ENCODE results near the gene CLEC16A.
"Not testable (repeated sequence)": the region's sequence is repeated elsewhere in the genome, so short reads cannot be mapped to it uniquely, and the experiment has no call there.

Gene CLEC16A

DNA sequence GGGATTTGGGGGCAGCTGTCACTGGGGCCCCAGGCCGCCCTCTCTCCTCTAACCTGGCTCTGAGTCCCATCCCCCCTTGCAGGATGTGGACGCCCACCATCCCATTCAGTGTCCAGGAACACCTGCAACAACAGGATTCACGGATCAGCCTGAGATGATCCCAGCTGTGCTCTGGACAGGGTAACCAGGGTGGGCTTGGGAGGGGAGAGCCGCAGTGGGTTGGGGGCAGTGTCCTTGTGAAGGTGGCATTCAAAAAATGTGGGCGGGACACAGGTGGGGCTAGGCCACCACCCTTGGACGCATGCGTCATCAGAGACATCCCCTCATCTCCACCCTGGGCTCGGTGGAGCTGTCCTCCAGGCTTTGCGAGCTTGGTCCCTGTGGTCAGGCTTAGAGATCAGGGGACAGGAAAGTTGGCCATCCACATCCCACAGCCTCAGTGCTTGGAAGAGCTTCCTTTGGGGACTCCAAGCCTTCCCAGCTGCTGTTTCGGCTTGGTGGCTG lies 21.2 kb upstream of the CLEC16A start:
- DNase-seq (ENCODE audit: low read depth in 2 of 2, low spot score in 1 of 2) = no peak

DNA sequence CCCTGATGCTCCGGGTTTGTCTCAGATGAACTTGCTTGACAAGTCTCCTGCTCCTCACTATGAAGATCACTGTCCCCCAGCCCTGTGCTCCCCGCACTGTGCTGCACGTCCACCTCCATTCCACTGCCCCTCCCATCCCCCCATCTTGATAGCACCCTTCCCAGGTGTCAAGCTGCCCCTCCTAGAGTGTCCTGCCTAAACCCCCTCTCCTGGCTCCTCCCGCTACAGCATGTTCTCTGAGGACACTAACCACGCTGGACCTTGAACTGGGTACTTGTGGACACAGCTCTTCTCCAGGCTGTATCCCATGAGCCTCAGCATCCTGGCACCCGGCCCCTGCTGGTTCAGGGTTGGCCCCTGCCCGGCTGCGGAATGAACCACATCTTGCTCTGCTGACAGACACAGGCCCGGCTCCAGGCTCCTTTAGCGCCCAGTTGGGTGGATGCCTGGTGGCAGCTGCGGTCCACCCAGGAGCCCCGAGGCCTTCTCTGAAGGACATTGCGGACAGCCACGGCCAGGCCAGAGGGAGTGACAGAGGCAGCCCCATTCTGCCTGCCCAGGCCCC lies 20.6 kb upstream of the CLEC16A start:
- no peak for DNase-seq (ENCODE audit: low read depth in 2 of 2, low spot score in 1 of 2)

DNA sequence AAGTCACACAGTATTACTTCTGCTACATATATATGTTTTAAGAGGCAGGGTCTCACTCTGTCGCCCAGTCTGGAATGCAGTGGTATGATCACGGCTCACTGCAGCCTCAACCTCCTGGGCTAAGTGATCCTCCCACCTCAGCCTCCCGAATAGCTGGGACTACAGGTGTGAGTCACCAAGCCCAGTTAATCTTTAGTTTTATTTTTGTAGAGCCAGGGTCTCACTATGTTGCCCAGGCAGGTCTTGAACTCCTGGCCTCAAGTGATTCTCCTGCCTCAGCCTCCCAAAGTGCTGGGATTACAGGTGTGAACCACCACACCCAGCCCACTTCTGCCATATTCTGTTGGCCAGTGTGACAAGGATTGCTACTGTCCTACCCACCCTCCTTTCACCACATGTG lies 19.1 kb upstream of the CLEC16A start:
- not testable (repeated sequence) for DNase-seq (ENCODE audit: low read depth in 2 of 2, low spot score in 1 of 2)

DNA sequence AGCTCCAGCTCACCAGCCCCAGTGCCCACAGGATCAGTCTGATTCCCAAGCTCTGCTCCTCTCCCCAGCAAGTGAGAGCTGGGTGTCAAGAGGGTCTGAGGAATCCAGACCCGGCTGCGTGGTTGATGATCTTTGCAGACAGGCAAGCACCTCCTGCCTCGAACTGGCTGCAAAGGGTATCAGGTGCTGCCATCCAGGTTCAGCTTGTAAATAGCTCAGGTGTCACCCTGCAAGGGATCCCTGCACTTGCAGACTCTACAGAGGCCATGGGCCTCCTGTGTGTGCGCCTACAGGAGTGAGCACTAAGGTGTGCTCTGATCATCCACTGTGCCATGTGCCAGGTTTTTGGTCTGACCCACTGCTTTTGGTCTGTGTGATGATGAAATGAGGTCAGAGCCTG lies 18.3 kb upstream of the CLEC16A start:
- DNase-seq (ENCODE audit: low read depth in 2 of 2, low spot score in 1 of 2) = no peak

DNA sequence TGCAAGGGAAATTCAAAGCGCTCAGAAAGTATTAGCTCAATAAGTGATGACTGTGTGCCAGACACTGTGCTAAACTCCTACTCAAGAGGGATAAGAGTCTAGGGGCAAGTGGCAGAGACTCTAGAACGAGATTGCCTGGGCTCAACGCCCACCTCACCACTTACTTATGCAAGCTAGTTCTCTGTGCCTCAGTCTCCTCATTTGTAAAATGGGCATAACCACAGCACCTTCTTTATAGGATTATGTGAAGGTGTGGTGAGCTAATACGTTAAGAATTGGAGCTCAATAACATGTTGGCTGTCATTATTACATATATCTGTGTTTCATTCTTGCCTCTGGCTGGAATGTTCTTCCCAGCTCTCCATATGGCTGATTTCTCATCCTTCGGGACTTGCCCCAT lies 17.5 kb upstream of the CLEC16A start:
- no peak for DNase-seq (ENCODE audit: low read depth in 2 of 2, low spot score in 1 of 2)

DNA sequence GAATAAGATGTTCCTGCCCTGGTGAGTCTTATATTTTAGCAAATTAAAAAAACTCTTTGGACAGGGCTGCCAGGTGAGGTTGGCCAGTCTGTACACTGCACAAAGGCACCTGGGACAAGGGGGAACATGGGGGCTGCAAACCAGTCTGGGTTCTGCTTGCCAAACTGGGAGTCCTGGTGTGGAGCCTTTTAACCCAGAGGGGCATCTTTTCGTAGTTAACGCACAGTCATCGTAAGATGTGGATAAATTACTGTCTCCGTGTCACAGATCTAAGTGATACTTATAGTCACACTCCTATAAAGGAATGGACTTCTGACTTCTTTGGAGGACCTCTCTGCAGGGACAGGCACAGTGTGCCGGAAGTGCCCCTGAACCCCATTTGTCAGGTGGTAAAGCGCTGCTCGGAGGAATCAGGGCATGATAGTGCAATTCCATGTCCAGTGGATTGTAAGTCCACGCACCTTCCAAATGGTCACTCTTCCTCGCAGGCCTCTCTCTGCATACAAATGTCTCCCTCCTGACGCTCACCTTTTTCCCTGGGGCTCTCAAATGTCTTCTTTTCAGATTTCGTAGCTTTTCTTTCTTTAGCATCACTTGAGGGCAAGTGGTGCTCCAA lies 16.8 kb upstream of the CLEC16A start:
- no peak for DNase-seq (ENCODE audit: low read depth in 2 of 2, low spot score in 1 of 2)

DNA sequence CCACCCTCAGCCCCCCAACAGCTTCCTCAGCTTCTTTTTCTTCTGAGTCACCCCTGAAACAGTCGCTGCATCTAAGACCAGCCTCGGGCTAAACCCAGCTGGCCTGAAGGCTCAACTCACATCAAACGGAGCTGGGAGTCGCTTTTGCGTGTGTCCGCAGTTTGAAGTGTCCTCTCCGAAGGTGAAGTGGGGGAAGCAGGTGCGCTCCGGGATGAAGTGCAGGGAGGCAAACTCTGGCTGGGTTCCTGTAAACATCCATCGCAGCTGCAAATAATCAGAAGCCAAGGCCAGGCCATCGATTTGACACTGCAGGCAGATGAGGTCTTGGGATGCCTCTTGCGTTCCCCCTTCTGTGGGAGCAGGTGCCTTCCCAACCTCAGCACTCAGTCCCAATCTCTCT lies 15.3 kb upstream of the CLEC16A start:
- DNase-seq (ENCODE audit: low read depth in 2 of 2, low spot score in 1 of 2) = not testable (repeated sequence)

DNA sequence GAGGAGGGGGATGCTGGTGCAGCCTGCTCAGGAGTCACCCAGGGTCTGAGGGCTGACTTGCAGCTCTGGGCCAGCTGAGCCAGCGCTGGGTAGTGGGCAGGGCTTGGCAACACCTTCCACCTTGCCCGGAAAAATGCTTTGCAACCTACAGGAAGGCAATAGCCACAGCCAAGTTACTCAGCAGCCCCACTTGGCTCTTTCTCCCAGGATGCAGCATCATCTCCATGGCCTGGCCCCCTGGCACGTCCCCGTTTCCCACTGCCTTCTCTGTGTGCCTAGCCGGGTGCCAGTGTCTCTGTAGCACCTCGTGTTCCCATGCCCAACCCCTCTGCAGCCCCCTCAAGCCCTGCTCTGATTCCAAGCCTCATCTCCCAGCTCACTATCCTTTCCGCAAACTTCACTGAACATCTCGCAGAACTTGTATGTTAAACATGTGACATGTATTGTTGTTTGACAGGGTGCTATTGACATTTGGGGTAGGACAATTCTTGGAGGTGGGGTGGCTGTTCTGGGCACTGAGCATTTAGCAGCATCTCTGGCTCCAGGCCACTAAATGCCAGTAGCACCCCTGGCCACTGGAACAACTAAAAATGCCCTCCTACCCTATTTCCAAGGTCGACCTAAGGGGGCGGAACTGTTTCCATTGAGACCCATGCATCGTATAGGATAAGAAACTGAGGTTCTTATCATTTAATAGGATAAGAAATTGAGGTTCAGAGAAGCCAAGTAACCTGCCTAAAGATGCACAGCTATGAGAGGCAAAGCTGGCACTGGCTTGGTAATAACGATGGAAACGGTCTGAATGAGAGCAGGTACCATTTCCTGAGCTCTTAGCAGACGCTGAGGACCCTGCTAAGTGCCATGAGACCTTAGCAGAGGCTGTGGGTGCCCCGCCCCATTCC lies 14.3 kb upstream of the CLEC16A start:
- no peak for DNase-seq (ENCODE audit: low read depth in 2 of 2, low spot score in 1 of 2)

DNA sequence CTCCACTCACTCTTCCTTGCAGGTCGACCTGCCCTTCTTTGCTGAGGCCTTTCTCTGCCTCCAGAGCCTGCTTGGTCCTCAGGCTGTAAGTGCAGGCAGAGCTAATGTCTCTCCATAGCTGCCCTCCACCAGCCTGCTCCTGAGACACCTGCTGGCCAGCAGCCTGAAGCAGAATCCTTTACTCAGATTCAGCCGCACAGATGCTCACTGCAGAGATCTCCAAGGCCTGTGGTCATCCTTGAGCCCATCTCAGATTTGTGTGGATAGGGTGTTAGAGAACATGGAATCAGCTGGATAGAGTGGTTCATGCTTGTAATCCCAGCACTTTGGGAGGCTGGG lies 13.6 kb upstream of the CLEC16A start:
- DNase-seq (ENCODE audit: low read depth in 2 of 2, low spot score in 1 of 2) = no peak

DNA sequence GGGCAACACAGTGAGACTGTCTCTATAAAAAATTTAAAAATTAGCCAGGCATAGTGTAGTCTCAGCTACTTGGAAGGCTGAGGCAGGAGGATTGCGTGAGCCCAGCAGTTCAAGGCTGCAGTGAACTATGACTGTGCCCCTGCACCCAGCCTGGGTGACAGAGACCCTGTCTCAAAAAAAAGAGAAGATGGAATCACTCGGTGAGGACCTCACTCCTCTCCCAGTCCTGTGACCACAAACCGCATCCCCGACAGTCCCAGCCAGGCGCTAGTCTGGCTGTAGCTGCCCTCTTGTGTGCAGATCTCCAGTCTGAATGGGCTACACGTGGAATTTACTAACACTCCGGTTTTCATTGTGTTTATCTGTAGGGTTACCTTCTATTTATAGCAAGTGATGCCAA lies 13.2 kb upstream of the CLEC16A start:
- DNase-seq (ENCODE audit: low read depth in 2 of 2, low spot score in 1 of 2) = no peak

DNA sequence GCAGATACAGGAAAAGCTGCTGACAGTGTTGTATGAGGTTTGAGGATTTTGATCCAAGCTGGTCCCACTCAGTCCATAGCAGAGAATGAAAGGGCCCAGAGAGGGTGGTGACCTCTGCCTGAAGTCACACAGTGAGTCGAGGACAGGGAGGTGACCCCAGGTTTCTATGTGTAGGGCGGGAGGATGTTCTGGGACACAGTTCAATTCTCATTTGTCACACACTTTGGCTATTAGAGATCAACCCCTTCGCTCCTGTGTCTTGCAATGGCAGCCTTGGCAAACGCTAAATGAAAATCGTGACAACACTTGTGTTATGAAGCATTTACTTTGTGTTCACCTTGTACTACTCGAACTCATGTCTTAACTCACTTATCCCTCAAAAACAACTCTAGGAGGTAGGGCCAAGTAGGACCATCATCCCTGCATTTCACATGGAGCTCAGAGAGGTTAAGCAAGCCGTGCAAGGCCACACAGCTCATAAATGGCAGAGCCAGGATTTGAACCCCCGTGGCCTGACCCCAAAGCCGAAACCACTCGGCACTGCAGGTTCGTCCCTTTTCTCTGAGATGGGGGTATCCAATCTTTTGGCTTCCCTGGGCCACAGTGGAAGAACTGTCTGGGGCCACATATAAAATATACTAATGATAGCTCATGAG lies 12.3 kb upstream of the CLEC16A start:
- no peak for DNase-seq (ENCODE audit: low read depth in 2 of 2, low spot score in 1 of 2)

DNA sequence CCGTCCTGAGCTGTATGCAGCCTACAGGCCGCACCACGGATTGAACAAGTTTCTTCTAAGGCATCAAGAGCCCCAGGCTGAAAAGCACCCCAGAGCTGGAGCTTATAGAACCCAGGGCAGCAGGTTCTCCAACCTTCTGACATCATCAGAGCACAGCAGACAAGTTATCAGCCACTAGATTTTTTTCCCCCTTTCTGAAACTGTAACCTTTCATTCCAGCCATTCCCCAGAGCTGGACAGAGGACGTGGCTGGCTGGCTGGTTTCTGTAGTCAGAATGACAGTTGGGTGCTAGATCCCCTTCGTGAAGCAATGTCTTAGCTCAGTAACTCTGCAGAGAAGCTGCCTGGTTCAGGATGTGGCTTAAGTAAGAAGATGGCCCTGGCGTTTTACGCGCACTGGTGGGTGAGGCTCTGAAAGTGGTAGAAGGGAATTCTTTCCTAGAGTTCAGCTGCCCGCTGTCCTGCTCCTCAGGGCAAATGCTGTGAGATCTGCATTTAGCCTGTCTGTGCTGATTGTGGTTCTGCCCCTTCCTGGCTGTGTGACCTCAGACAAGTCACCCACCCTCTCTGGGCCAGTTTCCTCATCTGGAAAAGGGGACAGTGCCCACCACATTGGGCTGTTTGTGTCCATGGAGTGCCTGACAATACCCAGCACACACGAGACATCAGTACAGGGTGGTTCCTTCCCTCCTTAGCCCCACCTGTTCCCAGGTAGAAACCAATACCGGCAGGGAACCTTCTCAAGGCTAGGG lies 11.2 kb upstream of the CLEC16A start:
- DNase-seq (ENCODE audit: low read depth in 2 of 2, low spot score in 1 of 2) = no peak

DNA sequence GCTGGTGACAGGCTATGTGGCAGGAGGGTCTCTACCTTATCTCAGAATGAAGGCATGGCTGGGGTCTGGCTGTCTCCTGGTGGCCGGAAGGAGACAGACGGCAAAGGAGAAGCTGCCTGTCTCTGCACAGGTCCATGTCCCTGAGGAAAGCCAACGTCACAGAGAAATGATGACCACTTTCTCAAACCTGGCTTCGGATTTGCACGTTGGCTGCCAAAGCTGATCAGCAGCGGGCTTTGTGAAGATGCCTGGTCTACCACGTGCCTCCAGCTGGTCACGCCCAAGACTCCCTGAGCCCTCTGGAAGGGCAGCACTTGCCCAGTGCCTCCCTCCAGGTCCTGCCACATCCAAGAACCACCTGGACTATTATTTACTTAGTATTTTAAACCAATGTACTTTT lies 10.5 kb upstream of the CLEC16A start:
- no peak for DNase-seq (ENCODE audit: low read depth in 2 of 2, low spot score in 1 of 2)

DNA sequence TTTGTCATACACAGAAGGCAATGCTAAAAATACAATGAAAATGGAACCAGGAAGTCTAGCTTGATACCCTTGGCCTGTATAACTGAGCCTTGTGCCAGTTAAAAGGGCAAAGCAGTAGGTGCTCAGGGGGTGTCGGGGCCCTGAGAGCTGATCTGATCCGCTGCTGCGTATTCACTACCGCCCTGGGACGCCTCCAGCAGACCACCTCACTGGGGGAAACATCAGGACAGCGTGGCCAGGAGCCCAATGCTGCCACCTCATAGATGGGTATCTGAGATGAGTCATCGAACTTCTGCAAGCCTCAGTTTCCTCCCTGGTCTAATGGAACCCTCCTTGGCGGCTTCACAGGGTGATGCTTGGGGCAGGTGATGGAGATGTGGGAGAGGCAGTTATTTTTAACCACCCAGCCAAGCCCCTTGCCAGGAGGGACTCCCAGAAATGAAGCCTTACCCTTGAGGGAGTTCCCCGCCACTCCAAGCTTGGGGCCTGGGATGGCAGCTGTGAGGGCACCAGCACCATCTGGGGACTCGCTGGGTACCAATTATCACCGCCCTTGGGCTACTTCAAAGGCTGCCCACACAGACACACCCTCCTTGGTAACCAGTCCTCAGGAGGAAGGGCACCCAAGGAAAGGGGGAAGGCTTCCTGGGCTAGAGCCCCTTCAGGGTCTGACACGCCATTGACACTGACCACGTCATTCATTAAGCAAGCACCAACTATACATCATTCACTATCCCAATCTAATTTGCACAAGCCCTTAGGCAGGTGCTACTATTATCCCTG lies 9.8 kb upstream of the CLEC16A start:
- no peak for DNase-seq (ENCODE audit: low read depth in 2 of 2, low spot score in 1 of 2)

DNA sequence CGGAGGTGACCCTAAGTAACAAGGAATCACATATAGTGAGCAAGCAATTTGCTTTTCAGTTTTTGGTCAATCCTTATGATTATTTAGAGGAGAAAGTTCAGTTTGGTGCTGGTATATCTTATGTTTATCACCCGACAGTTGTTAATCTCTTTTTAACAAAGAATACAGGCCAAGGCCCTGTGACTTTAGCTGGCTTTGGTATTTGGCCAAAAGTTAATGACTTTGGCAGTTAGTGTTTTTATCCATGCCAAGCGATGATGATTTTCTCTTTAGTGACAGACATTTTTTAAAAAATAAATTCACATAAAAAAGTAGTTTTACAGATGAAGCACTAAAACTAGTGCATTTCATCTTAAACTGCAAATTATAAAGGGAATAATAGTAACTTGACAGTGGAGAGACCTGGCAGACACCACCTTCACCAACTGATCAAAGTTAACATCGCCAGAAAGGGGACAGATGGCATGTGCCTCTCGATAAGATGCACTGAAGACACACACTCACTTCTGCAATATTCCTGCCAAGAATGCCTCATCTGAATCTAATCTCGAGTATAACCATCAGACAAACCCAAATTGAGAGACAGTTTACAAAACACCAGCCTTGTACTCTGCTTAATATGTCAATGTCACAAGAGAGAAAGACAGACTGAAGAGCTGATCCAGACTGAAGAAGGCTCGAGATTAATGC lies 9.0 kb upstream of the CLEC16A start:
- DNase-seq (ENCODE audit: low read depth in 2 of 2, low spot score in 1 of 2) = no peak

DNA sequence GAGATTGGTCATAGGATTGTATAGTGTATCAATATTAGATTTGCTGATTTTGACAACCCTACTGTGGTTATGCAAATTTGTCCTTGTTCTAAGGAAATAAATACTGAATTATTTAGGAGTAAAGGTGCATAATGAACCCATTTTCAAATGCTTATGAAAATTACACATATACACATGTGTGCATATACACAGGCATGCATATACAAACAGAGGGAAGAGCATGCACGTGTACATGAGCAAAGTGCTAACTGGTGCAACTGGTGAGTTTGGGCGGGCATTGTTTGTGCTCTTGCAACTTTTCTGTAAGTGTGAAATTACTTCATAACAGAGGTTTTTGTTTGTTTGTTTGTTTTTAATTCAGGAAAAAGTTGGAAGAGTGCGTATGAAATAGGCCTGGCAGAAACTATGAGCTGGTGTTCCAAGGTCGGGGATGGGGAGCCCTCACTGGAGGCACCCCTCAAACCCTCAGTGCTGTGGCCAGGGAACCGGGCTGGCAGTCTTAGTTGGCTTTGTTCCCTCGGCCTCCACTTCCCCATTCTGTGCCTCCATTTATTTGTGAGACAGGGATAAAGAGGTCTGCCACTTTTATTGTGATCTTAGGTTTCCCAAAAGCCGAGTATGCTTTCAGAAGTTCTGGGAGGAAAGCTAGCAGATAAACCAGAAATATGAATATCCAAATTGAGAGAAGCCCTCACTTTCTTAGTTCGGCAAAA lies 7.9 kb upstream of the CLEC16A start:
- no peak for DNase-seq (ENCODE audit: low read depth in 2 of 2, low spot score in 1 of 2)

DNA sequence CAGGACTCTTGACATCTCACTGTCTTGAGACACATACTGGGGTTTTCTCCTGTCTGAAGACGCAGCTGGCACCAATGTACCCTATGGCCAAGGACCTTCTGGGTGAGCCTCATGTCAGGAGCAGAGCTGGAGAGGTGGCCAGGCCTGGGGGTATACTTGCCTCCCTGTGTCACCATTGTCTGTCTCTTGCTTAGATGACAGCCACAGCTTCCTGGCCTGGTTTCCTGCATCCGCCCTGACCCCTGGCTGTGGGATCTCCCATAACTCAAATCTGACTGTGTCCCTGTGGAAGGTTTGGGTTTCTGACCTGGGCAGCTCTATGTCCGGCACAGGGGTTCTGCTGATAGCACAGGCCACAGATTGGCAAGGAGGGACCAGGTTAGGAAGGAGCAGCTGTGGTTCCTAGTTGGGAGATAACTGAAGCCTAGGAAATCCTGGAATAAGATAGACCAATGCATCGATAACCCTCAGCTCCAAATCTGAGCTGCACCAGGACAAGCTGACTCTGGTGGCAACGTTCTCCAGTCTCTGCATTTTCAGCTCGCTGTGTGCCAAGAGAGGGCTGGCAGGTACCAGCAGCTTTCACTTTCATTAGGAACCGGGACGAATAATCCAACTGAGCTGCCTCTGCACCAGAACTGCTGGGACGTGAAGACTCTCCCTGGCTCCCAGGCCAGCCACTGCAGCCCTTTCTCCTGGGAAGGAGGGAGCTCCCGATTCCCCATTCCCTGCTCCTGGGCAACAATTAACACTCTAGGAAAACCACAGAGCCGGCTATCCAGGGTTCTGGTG lies 7.1 kb upstream of the CLEC16A start:
- no peak for DNase-seq (ENCODE audit: low read depth in 2 of 2, low spot score in 1 of 2)

DNA sequence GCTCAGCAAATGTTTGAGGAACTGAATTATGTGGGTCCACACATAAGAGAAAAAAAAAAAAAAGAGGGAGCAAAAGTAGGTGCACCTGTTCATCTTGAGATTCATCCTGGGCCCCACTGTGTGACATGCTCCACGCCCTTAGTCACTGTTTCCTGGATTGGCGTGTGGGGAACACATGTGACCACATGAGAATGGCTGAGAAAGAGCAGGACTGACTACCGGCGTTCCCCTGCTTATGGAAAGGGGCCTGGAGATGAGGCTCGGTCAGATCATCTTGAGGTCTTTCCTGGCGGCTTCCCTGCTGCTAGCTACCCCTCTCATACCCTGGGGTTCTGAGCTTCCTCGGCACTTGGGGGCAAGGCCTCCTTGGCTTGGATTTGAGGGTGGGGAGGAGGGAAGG lies 6.0 kb upstream of the CLEC16A start:
- DNase-seq (ENCODE audit: low read depth in 2 of 2, low spot score in 1 of 2) = no peak

Measured in stimulated activated CD8-positive, alpha-beta memory T cell treated with anti-CD3 and anti-CD28 coated beads, Interleukin-4, amount 100 ng/mL, for 4 hours (primary cell).